ENCODE results near the gene KCNH3. TPM values are rescaled to one million over a fixed set of nuclear protein-coding genes. Genes with fewer than 3 reads are reported as not detected.
"Not testable (repeated sequence)": the region's sequence is repeated elsewhere in the genome, so short reads cannot be mapped to it uniquely, and the experiment has no call there.

The KCNH3 gene
- total RNA-seq, 2 experiments from 2014 or later: 1.9 to 2.3 TPM

DNA sequence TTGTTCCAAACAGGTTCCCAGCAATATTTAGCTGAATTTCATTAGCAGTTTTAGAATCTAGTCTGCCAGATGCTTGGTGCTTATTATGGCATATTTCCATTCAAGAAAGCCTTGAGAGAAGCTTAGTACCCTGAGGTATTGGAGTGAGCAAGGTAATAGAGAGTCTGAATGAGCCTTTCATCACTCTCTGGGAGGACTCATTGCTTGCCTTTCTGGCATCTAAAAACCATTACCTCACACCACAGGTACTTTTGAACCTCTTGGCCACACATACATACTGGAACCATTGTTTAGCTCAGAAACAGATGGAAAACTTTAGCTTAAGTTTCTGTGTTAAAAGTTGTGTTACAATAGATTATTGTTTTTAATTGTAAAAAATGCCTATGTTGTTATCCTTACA, 27.4 kb upstream of the KCNH3 start:
- Mint-ChIP-seq H3K9me3 (no peaks in the 10 kb centered on the region), H3K27ac (no peak overlapping the region), H3K4me1 (no peaks in the 10 kb centered on the region), H3K36me3 (ENCODE audit: low read depth) (no peaks in the 10 kb centered on the region), H3K4me3 (no peak overlapping the region), H3K27me3 (no peaks in the 10 kb centered on the region)
- CTCF ChIA-PET: interaction anchor here (0.6 to 6.4 kb wide), 7 partner anchors 59 to 214 kb away, joined by 3 to 66 read pairs (median 5); partner anchors contain the start of gene DNAJC22
- POLR2A ChIA-PET: interaction anchor here (0.5 kb wide), 1 partner anchor 30 kb away, joined by 3 read pairs; no protein-coding TSS in a partner anchor
- no peak for DNase-seq

DNA sequence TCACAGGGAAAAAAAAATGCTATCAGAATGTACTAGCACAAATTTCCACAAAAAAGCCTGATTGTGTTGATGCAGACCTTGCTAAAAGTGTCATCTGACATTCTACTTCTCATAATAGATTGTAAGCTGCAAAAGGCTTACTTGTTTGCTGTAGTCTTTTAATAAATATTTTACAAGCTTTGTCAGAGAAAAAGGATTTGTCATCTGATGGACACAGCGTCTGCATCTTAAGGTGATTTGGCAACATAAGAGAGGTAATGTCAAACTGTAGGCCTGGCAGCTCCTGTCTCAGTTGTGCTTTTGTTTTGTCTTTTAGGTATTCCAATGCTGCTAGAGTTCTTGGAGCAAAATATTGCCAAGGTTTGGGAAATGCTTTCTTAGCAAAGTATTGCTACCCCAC, 26.3 kb upstream of the KCNH3 start:
- H3K36me3 Mint-ChIP-seq (ENCODE audit: low read depth): no peaks in the 10 kb centered on the region
- no peak overlapping the region for H3K27ac Mint-ChIP-seq
- POLR2A ChIA-PET: no interaction called here
- DNase-seq: no peak
- CTCF ChIA-PET: interaction anchor here (0.6 to 6.4 kb wide), 4 partner anchors 12 to 165 kb away, joined by 3 to 66 read pairs (median 19); partner anchors contain the start of gene DNAJC22
- H3K9me3 Mint-ChIP-seq: no peaks in the 10 kb centered on the region
- H3K4me1 Mint-ChIP-seq: no peaks in the 10 kb centered on the region
- no peaks in the 10 kb centered on the region for H3K27me3 Mint-ChIP-seq
- no peak overlapping the region for H3K4me3 Mint-ChIP-seq

DNA sequence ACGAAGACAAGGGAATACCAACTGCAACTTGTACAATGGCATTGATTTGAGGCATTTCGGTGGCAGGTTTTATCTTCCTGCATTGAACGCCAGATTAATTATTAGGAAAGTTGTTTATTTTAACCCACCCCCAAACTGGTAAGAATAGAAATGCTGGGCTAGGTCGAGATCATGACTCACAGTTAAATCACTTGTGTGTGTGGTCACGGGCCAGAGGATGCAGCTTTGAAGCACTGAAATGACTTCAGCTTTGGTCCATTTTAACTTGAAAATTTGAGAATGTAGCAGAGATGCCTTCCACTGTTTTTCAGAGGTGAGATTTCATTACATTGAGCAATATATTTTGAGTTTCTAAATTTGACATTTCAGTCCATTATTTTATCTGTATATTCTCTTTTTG, 23.6 kb upstream of the KCNH3 start:
- DNase-seq: no peak
- CTCF ChIA-PET: interaction anchor here (1.0 to 6.4 kb wide), 5 partner anchors 153 to 168 kb away, joined by 3 to 66 read pairs (median 12); partner anchors contain the start of gene DNAJC22
- POLR2A ChIA-PET: no interaction called here
- Mint-ChIP-seq H3K27me3 (no peaks in the 10 kb centered on the region), H3K27ac (no peak overlapping the region), H3K9me3 (no peaks in the 10 kb centered on the region), H3K4me3 (no peak overlapping the region), H3K36me3 (ENCODE audit: low read depth) (no peaks in the 10 kb centered on the region), H3K4me1 (peaks cover 2% of the 10 kb centered on the region)

DNA sequence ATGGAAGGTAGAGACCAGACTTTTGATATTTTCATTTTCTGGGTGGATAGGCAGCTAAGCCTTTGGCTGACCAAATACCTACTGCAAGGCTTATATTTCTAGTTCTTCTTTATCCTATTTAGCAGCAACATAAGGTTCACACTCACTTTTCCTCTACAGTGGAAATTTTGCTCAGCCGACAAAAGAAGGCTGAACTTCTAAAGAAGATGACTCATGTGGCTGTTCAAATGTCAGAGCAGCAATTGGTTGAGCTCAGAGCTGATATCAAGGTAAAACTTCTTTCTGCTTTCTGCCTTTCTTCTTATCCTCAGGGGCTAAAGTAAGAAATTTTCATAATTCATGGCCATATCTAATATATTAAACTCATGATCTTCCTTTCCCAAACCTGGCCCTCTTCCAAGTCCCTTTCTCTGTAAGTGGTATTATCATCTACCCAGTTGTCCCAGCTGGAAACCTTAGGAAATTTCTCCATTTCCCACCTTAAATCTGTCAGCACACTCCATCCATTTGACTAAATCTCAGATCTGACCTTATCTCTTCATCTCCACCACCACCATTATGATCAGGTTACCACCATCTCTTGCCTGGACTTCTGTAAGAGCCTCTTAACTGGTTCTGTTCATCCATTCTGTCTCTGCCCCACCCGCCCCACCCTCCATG, 19.8 kb upstream of the KCNH3 start:
- Mint-ChIP-seq H3K27ac (no peak overlapping the region), H3K9me3 (no peaks in the 10 kb centered on the region), H3K36me3 (ENCODE audit: low read depth) (peaks cover 2% of the 10 kb centered on the region), H3K4me3 (no peak overlapping the region), H3K4me1 (peaks cover 2% of the 10 kb centered on the region), H3K27me3 (no peaks in the 10 kb centered on the region)
- CTCF ChIA-PET: interaction anchor here (0.6 to 2.6 kb wide), 3 partner anchors 21 to 172 kb away, joined by 4 to 8 read pairs (median 5); partner anchors contain the start of gene DNAJC22
- POLR2A ChIA-PET: no interaction called here
- DNase-seq: no peak

DNA sequence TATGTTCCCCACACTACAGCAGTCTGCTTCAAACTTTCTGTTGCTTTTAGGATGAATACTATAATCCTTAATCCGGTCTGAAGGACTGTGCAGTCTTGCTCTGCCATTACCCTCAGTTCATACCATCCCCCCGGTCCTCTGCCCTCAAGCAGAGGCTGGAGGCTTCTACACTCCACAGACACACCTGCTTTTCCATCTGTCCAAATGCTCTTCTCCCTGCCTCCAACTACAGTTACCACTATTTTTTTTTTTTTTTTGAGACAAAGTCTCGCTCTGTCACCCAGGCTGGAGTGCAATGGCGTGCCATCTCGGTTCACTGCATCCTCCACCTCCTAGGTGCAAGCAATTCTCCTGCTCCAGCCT, 19.3 kb upstream of the KCNH3 start:
- DNase-seq: no peak
- Mint-ChIP-seq H3K36me3 (ENCODE audit: low read depth) (peaks cover 2% of the 10 kb centered on the region), H3K4me1 (peaks cover 2% of the 10 kb centered on the region), H3K27ac (no peak overlapping the region), H3K27me3 (no peaks in the 10 kb centered on the region), H3K4me3 (no peak overlapping the region), H3K9me3 (no peaks in the 10 kb centered on the region)
- ChIA-PET CTCF (interaction anchor here (1.6 to 2.6 kb wide), 2 partner anchors 161 to 173 kb away, joined by 5 to 8 read pairs; partner anchors contain the start of gene DNAJC22), POLR2A (no interaction called here)

DNA sequence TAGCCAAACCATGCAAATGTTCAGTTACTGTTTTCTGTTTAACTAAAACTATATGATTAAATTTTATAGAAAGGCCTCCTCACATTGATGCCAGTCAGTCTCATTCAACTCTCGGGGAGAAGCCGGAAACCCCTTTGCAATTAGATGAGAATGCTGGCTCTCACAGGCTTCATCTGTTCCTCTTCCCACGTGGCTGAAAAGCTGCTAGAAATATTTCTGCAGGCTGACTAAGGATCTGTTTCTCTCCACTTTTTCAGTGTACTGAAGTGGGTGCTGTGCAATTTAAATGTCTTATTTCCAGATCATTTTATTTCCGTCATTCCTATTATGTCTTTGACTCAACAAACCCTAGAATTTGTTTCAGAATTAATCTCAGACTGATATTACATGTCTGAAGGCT, 17.4 kb upstream of the KCNH3 start:
- no peak for DNase-seq
- Mint-ChIP-seq H3K36me3 (ENCODE audit: low read depth) (peaks cover 2% of the 10 kb centered on the region), H3K4me3 (no peak overlapping the region), H3K27ac (no peak overlapping the region), H3K4me1 (peaks cover 2% of the 10 kb centered on the region), H3K27me3 (no peaks in the 10 kb centered on the region), H3K9me3 (no peaks in the 10 kb centered on the region)
- ChIA-PET CTCF (no interaction called here), POLR2A (no interaction called here)

DNA sequence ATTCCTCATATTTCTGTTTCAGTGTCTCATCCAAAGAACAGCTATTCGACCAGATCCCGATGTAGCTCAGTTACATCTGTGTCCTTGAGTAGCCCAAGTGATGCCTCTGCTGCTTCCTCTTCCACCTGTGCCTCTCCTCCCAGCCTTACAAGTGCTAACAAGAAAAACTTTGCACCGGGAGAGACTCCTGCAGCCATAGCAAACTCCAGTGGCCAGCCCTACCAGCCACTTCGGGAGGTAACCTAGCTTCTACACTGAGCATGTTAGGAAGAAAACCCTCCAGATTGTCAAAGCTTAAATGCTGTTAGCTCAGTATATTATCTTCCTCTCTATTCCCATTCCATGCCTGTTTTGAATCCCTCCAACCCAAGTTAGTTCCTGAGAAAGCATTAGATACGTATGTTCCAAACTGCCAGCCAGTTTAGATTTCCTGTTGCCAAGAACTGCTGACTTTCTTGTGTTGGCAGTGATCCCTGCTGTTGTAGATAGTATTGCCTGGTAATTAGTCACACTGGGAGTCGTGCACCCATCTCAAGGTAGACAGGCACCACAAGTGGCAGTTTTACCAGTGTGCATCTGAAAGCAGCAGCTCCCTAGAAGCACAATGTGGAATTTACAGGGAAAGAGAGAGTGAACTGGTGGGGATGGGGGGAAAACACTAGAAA, 14.0 kb upstream of the KCNH3 start:
- CTCF ChIA-PET: interaction anchor here (0.7 to 1.3 kb wide), 4 partner anchors 11 to 177 kb away, joined by 3 to 5 read pairs (median 4); no protein-coding TSS in a partner anchor
- H3K4me1 Mint-ChIP-seq: no peaks in the 10 kb centered on the region
- H3K9me3 Mint-ChIP-seq: no peaks in the 10 kb centered on the region
- H3K36me3 Mint-ChIP-seq (ENCODE audit: low read depth): peaks cover 2% of the 10 kb centered on the region
- H3K27ac Mint-ChIP-seq: no peak overlapping the region
- POLR2A ChIA-PET: no interaction called here
- no peaks in the 10 kb centered on the region for H3K27me3 Mint-ChIP-seq
- DNase-seq: no peak
- no peak overlapping the region for H3K4me3 Mint-ChIP-seq

DNA sequence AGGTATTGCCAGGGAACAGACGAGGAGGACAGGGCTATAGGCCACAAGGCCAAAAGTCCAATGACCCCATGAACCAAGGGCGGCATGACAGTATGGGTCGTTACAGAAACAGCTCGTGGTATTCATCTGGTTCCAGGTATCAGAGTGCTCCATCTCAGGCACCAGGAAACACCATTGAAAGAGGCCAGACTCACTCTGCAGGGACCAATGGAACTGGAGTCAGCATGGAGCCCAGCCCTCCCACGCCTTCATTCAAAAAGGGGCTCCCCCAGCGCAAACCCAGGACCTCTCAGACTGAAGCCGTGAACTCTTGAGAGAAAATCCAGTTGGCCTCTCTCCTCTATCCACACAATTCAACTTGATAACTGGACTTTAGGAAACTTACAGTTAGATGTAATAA, 12.9 kb upstream of the KCNH3 start:
- CTCF ChIA-PET: interaction anchor here (0.5 to 2.0 kb wide), 4 partner anchors 14 to 1676 kb away, joined by 3 to 6 read pairs (median 4); no protein-coding TSS in a partner anchor

DNA sequence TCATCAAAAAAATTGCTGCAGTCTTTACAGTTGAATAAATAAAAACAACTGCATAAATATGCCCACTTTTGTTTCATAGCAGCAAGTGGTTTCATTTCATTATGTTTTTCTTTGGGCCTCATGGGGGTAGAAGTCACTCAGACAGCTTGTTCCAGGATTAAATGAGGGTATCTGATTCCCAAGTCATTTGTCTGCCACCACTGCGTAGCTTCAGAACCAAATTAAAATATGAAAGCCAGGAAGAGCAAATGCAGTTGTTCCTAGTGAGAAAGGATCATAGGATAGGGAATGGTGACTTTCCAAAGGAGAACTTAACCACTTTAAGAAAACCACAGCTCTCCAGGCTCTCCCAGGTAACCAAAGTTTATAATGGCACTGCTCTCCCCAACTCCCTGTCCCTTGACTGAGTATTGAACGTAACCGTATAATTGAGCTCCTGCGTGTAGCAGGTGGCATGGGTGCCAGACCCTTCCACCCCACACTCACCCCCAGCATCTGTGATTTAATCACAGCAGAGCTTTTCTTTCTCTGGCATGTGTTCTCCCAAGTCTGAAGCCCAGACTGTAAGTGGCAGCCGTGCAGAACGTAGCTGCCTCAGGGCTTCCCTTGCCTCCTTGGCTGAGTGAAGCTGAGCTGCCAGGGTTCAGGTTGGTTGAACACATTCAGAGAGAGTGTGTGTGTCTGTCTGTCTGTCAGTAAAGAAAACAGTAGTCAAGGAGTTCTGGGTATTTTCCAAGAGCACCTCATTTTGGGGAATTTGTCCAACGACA, 11.3 kb upstream of the KCNH3 start:
- Mint-ChIP-seq H3K27me3 (no peaks in the 10 kb centered on the region), H3K4me1 (no peaks in the 10 kb centered on the region), H3K36me3 (ENCODE audit: low read depth) (peaks cover 1% of the 10 kb centered on the region), H3K4me3 (no peak overlapping the region), H3K9me3 (no peaks in the 10 kb centered on the region), H3K27ac (no peak overlapping the region)
- no peak for DNase-seq
- POLR2A ChIA-PET: no interaction called here
- CTCF ChIA-PET: interaction anchor here (2.0 kb wide), 1 partner anchor 13 kb away, joined by 6 read pairs; no protein-coding TSS in a partner anchor

More for the DNA sequence above, 12.9 kb upstream of the KCNH3 start:
- DNase-seq: no peak
- Mint-ChIP-seq H3K27ac (no peak overlapping the region), H3K9me3 (no peaks in the 10 kb centered on the region), H3K27me3 (no peaks in the 10 kb centered on the region), H3K4me3 (no peak overlapping the region), H3K36me3 (ENCODE audit: low read depth) (peaks cover 2% of the 10 kb centered on the region), H3K4me1 (no peaks in the 10 kb centered on the region)
- POLR2A ChIA-PET: no interaction called here

DNA sequence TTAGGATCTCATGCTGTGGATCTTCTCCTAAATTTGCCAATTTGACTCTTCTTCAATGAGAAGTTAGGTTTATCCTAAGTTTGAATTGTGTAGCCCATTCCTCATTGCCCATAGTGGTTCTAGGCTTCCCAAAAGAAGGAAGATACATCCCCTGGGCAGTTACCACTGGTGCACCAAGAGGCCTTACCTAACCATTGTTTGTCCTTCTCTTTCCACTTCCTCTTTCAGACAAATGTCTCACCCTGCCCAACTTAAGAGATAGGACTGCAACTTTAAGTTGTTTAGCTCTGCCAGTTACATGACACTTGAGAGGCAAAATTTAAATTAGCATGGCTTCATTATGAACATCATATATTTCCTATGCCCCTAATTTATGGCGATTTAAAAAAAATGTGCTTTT, 9.4 kb upstream of the KCNH3 start:
- Mint-ChIP-seq H3K27me3 (no peaks in the 10 kb centered on the region), H3K4me3 (no peak overlapping the region), H3K36me3 (ENCODE audit: low read depth) (no peaks in the 10 kb centered on the region), H3K9me3 (no peaks in the 10 kb centered on the region), H3K27ac (no peak overlapping the region), H3K4me1 (no peaks in the 10 kb centered on the region)
- CTCF ChIA-PET: no interaction called here
- DNase-seq: no peak
- POLR2A ChIA-PET: no interaction called here

DNA sequence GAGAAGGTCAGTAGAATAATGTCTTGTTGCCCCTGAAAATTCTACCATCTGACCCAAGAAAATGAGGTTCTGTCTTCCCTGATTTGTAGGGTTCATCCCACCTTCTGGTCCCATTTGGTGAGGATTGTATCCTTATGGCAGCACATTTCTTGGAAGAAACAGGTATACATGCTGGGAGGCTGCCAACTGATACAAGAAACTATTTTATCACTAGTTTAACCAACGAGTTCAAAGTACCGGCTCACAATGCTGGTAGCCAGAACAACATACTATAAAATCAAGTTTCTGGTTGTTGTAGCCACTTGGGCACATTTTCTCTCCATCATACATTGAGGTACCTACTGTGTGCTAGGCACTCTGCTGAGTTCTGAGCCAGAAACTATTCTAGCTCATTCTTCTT, 7.1 kb upstream of the KCNH3 start:
- ChIA-PET CTCF (interaction anchor here (0.6 to 1.3 kb wide), 3 partner anchors 173 to 210 kb away, joined by 4 to 5 read pairs (median 4); partner anchors contain the start of genes DNAJC22 and TMBIM6), POLR2A (no interaction called here)
- Mint-ChIP-seq H3K36me3 (ENCODE audit: low read depth) (no peaks in the 10 kb centered on the region), H3K9me3 (no peaks in the 10 kb centered on the region), H3K4me3 (no peak overlapping the region), H3K4me1 (peaks cover 1% of the 10 kb centered on the region), H3K27me3 (peaks cover 12% of the 10 kb centered on the region), H3K27ac (no peak overlapping the region)
- DNase-seq: no peak

DNA sequence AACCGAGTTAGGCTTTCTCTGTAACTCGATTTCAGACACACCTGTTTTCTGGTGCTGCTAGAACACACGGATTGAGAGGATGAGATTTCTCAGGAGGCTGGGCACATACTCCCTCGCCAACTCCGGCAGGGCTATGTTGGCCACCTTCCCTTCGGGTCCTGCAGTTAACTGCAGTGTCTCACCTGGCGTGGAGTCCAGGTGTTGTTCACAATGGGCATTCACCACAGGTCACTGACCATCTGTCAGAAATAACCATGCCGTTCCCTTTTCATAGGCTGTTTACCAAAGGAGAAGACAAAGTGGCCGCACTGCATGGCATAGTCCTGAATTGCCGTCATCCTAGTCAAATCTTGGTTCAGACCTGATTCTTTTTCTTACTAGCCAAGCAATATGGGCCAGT, 5.5 kb upstream of the KCNH3 start:
- peaks cover 9% of the 10 kb centered on the region for H3K4me1 Mint-ChIP-seq
- no peak for DNase-seq
- H3K36me3 Mint-ChIP-seq (ENCODE audit: low read depth): no peaks in the 10 kb centered on the region
- POLR2A ChIA-PET: no interaction called here
- no peak overlapping the region for H3K27ac Mint-ChIP-seq
- CTCF ChIA-PET: no interaction called here
- peaks cover 25% of the 10 kb centered on the region for H3K27me3 Mint-ChIP-seq
- H3K4me3 Mint-ChIP-seq: no peak overlapping the region
- no peaks in the 10 kb centered on the region for H3K9me3 Mint-ChIP-seq

DNA sequence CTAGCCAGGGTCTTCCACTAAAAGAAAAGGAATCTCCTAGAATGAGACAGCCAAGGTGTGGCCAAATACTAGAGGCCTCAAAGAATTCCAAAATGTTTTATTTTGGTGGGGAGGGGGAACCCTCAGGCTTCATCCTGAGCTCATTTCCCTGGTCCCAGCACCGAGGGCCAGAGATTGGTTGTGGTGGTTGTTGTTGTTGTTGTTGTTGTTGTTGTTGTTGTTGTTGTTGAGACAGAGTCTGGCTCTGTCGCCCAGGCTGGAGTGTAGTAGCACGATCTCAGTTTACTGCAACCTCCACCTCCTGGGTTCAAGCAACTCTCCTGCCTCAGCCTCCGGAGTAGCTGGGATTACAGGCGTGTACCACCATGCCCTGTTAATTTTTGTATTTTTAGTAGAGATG, 4.7 kb upstream of the KCNH3 start:
- POLR2A ChIA-PET; H3K4me3 Mint-ChIP-seq; DNase-seq; H3K4me1 Mint-ChIP-seq; H3K27ac Mint-ChIP-seq; CTCF ChIA-PET; H3K36me3 Mint-ChIP-seq (ENCODE audit: low read depth); H3K9me3 Mint-ChIP-seq: not testable (repeated sequence)
- peaks cover 25% of the 10 kb centered on the region for H3K27me3 Mint-ChIP-seq

Measured in activated CD4-positive, alpha-beta T cell treated with anti-CD3 and anti-CD28 coated beads, Interleukin-2, amount 10 ng/mL, durations not matched to agents 7 days and 5 days (primary cell).